ENCODE measurements around the gene SDK1.

Gene SDK1

DNA sequence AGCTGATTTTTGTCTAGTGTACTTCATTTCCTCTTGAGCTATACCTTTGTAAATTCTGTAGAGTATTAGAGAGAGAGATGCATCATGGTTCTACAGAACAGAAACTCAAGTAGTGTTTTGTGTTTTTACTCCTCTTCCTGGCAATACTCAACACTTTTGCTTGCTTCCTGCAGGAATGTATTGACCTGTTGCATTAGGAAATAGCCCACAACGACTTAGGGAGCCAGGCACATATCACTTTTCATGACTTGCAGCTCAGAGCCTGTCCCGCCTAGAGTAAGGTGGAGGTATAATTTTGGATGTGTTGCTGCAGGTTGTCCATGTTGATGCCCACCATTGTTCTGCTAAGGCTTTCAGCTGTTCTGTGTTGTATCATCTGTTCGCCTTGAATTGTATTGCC lies 216.3 kb downstream of the SDK1 start:
- DNase-seq (ENCODE audit: low spot score) = no peak
- TF ChIP-seq, protein P1, sequence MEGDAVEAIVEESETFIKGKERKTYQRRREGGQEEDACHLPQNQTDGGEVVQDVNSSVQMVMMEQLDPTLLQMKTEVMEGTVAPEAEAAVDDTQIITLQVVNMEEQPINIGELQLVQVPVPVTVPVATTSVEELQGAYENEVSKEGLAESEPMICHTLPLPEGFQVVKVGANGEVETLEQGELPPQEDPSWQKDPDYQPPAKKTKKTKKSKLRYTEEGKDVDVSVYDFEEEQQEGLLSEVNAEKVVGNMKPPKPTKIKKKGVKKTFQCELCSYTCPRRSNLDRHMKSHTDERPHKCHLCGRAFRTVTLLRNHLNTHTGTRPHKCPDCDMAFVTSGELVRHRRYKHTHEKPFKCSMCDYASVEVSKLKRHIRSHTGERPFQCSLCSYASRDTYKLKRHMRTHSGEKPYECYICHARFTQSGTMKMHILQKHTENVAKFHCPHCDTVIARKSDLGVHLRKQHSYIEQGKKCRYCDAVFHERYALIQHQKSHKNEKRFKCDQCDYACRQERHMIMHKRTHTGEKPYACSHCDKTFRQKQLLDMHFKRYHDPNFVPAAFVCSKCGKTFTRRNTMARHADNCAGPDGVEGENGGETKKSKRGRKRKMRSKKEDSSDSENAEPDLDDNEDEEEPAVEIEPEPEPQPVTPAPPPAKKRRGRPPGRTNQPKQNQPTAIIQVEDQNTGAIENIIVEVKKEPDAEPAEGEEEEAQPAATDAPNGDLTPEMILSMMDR (IDR thresholded peaks at IDR 0.05; ENCODE audit: extremely low read depth, missing control alignments) = no peak

- TF ChIP-seq, protein P1 (IDR thresholded peaks at IDR 0.05; ENCODE audit: extremely low read depth, missing control alignments) = no peak
- DNase-seq (ENCODE audit: low spot score) = no peak
These were observed 217.5 kb downstream of the SDK1 start for GRCh38 chr7:3518546-3518945.

GRCh38 chr7:3520206-3520605 lies 219.2 kb downstream of the SDK1 start:
- no peak for DNase-seq (ENCODE audit: low spot score)
- TF ChIP-seq, protein P1 (IDR thresholded peaks at IDR 0.05; ENCODE audit: extremely low read depth, missing control alignments) = no peak

GRCh38 chr7:3527496-3528124 lies 226.6 kb downstream of the SDK1 start:
- no peak for DNase-seq (ENCODE audit: low spot score)
- TF ChIP-seq, protein P1 (IDR thresholded peaks at IDR 0.05; ENCODE audit: extremely low read depth, missing control alignments) = no peak

DNA sequence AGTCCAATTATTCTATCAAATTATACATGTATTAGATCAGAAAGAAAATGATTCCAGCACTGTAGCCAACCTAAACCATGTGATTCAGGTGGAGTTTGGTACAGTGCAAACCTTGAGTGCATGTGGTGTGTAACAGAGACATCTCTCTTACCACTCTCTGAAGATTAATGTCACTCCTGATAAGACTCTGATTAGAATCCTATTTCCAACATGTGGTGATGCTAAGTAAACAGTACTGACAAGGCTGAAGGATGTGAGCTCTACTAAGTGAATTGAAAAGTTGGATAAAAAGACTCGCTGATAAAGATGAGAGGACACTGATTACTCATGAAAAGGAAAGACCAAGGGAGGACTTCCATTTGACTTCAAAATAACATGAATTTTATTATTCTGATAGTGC lies 232.0 kb downstream of the SDK1 start:
- DNase-seq (ENCODE audit: low spot score) = no peak
- TF ChIP-seq, protein P1 (IDR thresholded peaks at IDR 0.05; ENCODE audit: extremely low read depth, missing control alignments) = no peak

DNA sequence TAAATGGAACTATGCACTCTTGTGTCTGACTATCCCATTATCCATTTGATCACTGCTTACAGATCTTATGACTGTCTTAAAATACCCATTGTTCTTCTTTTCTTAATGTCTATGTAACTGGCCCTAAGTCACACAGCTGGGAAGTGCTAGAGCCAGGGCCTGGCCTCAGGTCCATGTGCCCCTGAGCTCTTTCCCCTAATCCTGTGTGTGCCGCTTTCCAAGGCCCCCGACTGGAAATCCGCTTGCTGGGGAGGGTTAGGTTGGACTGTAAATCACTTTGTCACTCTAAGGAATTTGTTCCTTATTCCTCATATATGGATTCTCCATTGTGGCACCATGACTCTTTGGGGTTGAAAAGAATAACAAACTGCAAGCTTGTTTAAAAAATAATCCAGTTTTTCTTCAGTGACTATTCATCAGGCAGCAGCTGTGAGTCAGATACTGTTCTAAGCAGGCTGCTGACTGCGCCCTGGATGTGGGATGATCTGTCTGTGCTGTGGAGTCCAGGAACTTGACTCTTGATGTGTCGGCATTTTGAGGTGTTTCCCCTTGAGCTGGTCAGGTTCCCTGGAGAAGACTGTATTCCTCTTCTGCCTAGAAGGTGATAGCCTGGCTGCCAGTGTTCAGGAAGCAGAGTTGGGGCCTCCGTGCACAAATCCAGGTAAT lies 236.3 kb downstream of the SDK1 start:
- TF ChIP-seq, protein P1 (IDR thresholded peaks at IDR 0.05; ENCODE audit: extremely low read depth, missing control alignments) = no peak
- DNase-seq (ENCODE audit: low spot score) = no peak

GRCh38 chr7:3538041-3538440 lies 237.0 kb downstream of the SDK1 start:
- TF ChIP-seq, protein P1 (IDR thresholded peaks at IDR 0.05; ENCODE audit: extremely low read depth, missing control alignments) = no peak
- DNase-seq (ENCODE audit: low spot score) = no peak

All from GM20000 (cell line).